ENCODE measurements around the gene CFAP20DC.
A peak's percentile ranks its signal among the peaks of the same experiment; 100 is the strongest.
"Not testable (repeated sequence)": the region's sequence is repeated elsewhere in the genome, so short reads cannot be mapped to it uniquely, and the experiment has no call there.

CFAP20DC gene

GRCh38 chr3:58728723-58729122 lies 321.1 kb downstream of the CFAP20DC start:
- no peak for DNase-seq

- no peak for DNase-seq
These were observed 324.4 kb downstream of the CFAP20DC start for GRCh38 chr3:58725326-58725853.

GRCh38 chr3:58724336-58724735 lies 325.5 kb downstream of the CFAP20DC start:
- no peak for DNase-seq

GRCh38 chr3:58723173-58723572 lies 326.7 kb downstream of the CFAP20DC start:
- no peak for DNase-seq

GRCh38 chr3:58722561-58722960 lies 327.3 kb downstream of the CFAP20DC start:
- DNase-seq, result peak; percentile 46

GRCh38 chr3:58720526-58720925 lies 329.3 kb downstream of the CFAP20DC start:
- DNase-seq, result no peak

GRCh38 chr3:58719684-58720083 lies 330.1 kb downstream of the CFAP20DC start:
- no peak for DNase-seq

GRCh38 chr3:58713715-58714401 lies 336.0 kb downstream of the CFAP20DC start:
- DNase-seq, result no peak

GRCh38 chr3:58711871-58712270 lies 338.0 kb downstream of the CFAP20DC start:
- no peak for DNase-seq

- DNase-seq, result not testable (repeated sequence)
These were observed 340.8 kb downstream of the CFAP20DC start for GRCh38 chr3:58708983-58709382.

GRCh38 chr3:58708116-58708791 lies 341.6 kb downstream of the CFAP20DC start:
- no peak for DNase-seq

GRCh38 chr3:58707390-58707930 lies 342.4 kb downstream of the CFAP20DC start:
- DNase-seq, result no peak

GRCh38 chr3:58706395-58707167 lies 343.2 kb downstream of the CFAP20DC start:
- no peak for DNase-seq

GRCh38 chr3:58704745-58705144 lies 345.1 kb downstream of the CFAP20DC start:
- DNase-seq, result no peak

GRCh38 chr3:58704304-58704703 lies 345.5 kb downstream of the CFAP20DC start:
- not testable (repeated sequence) for DNase-seq

GRCh38 chr3:58698246-58698645 lies 351.6 kb downstream of the CFAP20DC start:
- no peak for DNase-seq

- no peak for DNase-seq
These were observed 352.3 kb downstream of the CFAP20DC start for GRCh38 chr3:58697561-58697960.

GRCh38 chr3:58696813-58697212 lies 353.0 kb downstream of the CFAP20DC start:
- not testable (repeated sequence) for DNase-seq

GRCh38 chr3:58696093-58696492 lies 353.7 kb downstream of the CFAP20DC start:
- DNase-seq, result no peak

- DNase-seq, result not testable (repeated sequence)
These were observed 354.5 kb downstream of the CFAP20DC start for GRCh38 chr3:58695284-58695683.

GRCh38 chr3:58693940-58694850 lies 355.6 kb downstream of the CFAP20DC start:
- no peak for DNase-seq

GRCh38 chr3:58692484-58692883 lies 357.3 kb downstream of the CFAP20DC start:
- DNase-seq, result no peak
